Gastrocnemius medialis (tissue), 4 donors: ENCODE data around the gene ZDHHC11. TPM values are rescaled to one million over a fixed set of nuclear protein-coding genes. Genes with fewer than 3 reads are reported as not detected.
A peak's percentile ranks its signal among the peaks of the same experiment; 100 is the strongest.

Source experiments
- ATAC-seq, 2 donors: fragments of 150-250 bp; one replicate each; pipeline ENCODE4 v1.9.1; 2016
- DNase-seq, 2 donors: peaks; one replicate each; pipeline ENCODE4 v3.0.0-alpha.2; 2019
- H3K27ac ChIP-seq, 4 donors: fragments of 200-600 bp; sonication (generic); 1 replicate in 1 of 4; 2 replicates in 3 of 4; pipeline ENCODE4 v1.5.1; 2016 to 2018; ENCODE audit warnings: mild to moderate bottlenecking in 2 of 4, moderate library complexity in 1 of 4
- H3K27me3 ChIP-seq, 3 donors: fragments of 200-600 bp; sonication (generic) in 2 of 3; 1 replicate in 1 of 3; 2 replicates in 2 of 3; pipeline versions ENCODE4 v1.5.1 to v1.6.0; 2016 to 2019; ENCODE audit warnings: mild to moderate bottlenecking in 1 of 3, moderate library complexity in 1 of 3
- H3K36me3 ChIP-seq, 2 donors: fragments of 200-600 bp; sonication (generic) in 1 of 2; one replicate each; pipeline ENCODE4 v1.5.1; 2017 to 2018
- H3K4me1 ChIP-seq, 2 donors: fragments of 200-600 bp; sonication (generic) in 1 of 2; one replicate each; pipeline ENCODE4 v1.5.1; 2016 to 2017; ENCODE audit warnings: mild to moderate bottlenecking in 2 of 2
- H3K4me3 ChIP-seq, 4 donors: fragments of 200-600 bp; sonication (generic) in 3 of 4; 1 replicate in 1 of 4; 2 replicates in 3 of 4; pipeline ENCODE4 v1.5.1; 2016 to 2019; ENCODE audit warnings: mild to moderate bottlenecking in 2 of 4
- H3K9me3 ChIP-seq, 3 donors: fragments of 200-600 bp; sonication (generic) in 2 of 3; 1 replicate in 1 of 3; 2 replicates in 2 of 3; pipeline ENCODE4 v1.5.1; 2016 to 2019
- POLR2A ChIP-seq, 2 donors: fragments of 450-650 bp; IDR thresholded peaks; one replicate each; pipeline ENCODE4 v1.6.1; 2017; ENCODE audit warnings: antibody characterized with exemption in 2 of 2, mild to moderate bottlenecking in 2 of 2, moderate library complexity in 2 of 2
- in situ Hi-C, 4 donors: fragments of 200-750 bp; cut with MboI; loops; one replicate each; pipeline versions ENCODE4 v1.15.0 to v1.8.0; 2017; ENCODE audit warnings: low sequenced_read_pairs in 4 of 4
- intact Hi-C: fragments of 100-400 bp; cut with DNase I; formaldehyde crosslinking; loops from one replicate; pipeline ENCODE4 v1.15.1; 2023; ENCODE audit warnings: low total_unique reads
- total RNA-seq, 4 donors: library from RNA; depleted of rRNA; stranded (reverse); fragments of >200 nt; gene quantifications; one replicate each; pipeline versions ENCODE4 v1.1.0 to v1.2.3, GENCODE V29; 2016
- TF ChIP-seq, protein P1 (sequence below), 5 experiments: fragments of 450-650 bp in 3 of 5; fragments of 200-600 bp in 2 of 5; sonication (generic) in 2 of 5; IDR thresholded peaks in 4 of 5; conservative IDR thresholded peaks in 1 of 5; 1 replicate in 4 of 5; 2 replicates in 1 of 5; pipeline ENCODE4 v1.5.1; 2016 to 2019; ENCODE audit warnings: antibody characterized with exemption in 5 of 5, mild to moderate bottlenecking in 3 of 5, moderate library complexity in 3 of 5

ZDHHC11 gene
- 1 to 10 TPM in 2 of 4 donors, under 1 TPM in 1, not detected in 1; 0.85 to 3.8 (median 2.3) TPM for total RNA-seq

GRCh38 chr5:850511-851006, at the start of gene ZDHHC11:
ZDHHC11 (minus strand) TSS chr5:850986; CDS start chr5:850602, 384 bp downstream.
- in situ Hi-C loops, result no loop called here
- Histone ChIP-seq H3K4me3 (peak within 1 kb of the TSS; percentile 25 to 31 (median 29)), H3K9me3 (no peaks in the 10 kb centered on the region), H3K36me3 (no peaks in the 10 kb centered on the region), H3K27me3 (peaks cover 29 to 40% (median 38%) of the 10 kb centered on the region in 3 donors), H3K27ac (no peak within 1 kb of the TSS), H3K4me1 (no peaks in the 10 kb centered on the region)
- TF ChIP-seq, protein P1, sequence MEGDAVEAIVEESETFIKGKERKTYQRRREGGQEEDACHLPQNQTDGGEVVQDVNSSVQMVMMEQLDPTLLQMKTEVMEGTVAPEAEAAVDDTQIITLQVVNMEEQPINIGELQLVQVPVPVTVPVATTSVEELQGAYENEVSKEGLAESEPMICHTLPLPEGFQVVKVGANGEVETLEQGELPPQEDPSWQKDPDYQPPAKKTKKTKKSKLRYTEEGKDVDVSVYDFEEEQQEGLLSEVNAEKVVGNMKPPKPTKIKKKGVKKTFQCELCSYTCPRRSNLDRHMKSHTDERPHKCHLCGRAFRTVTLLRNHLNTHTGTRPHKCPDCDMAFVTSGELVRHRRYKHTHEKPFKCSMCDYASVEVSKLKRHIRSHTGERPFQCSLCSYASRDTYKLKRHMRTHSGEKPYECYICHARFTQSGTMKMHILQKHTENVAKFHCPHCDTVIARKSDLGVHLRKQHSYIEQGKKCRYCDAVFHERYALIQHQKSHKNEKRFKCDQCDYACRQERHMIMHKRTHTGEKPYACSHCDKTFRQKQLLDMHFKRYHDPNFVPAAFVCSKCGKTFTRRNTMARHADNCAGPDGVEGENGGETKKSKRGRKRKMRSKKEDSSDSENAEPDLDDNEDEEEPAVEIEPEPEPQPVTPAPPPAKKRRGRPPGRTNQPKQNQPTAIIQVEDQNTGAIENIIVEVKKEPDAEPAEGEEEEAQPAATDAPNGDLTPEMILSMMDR (IDR thresholded peaks at IDR 0.05 in 4 of 5, conservative IDR thresholded peaks at IDR 0.05 in 1 of 5), result no peak
- TF ChIP-seq POLR2A (IDR thresholded peaks at IDR 0.05), result no peak
- no peak for ATAC-seq
- intact Hi-C loops, result no loop called here
- peak in 1 of 2 donors; percentile 30 for DNase-seq

DNA sequence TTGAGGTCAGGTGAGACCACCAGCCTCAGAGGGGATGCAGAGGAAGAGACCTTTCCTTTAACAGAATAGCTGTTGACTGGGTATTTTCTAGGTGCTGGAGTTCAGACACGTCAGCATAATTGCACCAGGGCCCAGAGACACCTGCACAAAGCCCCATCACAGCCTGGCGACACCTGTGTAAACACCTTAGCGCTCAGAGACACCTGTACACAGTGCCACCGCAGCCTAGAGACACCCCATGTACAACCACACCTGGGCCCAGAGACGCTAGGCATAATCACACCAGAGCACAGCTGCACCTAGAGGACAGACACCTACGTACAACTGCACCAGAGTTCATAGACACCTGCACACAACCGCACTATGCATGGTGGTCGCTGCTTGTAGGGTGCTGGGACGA, 42.9 kb upstream of the ZDHHC11 start:
- Histone ChIP-seq H3K27ac (no peak overlapping the region), H3K27me3 (no peaks in the 10 kb centered on the region), H3K4me3 (no peak overlapping the region), H3K9me3 (no peaks in the 10 kb centered on the region), H3K36me3 (peaks cover 0 to 27% of the 10 kb centered on the region in 2 donors), H3K4me1 (peaks cover 15 to 16% of the 10 kb centered on the region in 2 donors)
- no peak for ATAC-seq
- no peak for DNase-seq
- intact Hi-C loops (loop anchor here (2.0 to 10.0 kb wide), 3 partner anchors 109 to 451 kb away; partner anchors contain the start of genes CLPTM1L, TPPP and ZDHHC11B), in situ Hi-C loops (no loop called here)
- no peak for TF ChIP-seq POLR2A (IDR thresholded peaks at IDR 0.05)
- TF ChIP-seq, protein P1 (IDR thresholded peaks at IDR 0.05 in 4 of 5, conservative IDR thresholded peaks at IDR 0.05 in 1 of 5), result no peak

GRCh38 chr5:893137-893506, 42.3 kb upstream of the ZDHHC11 start:
- H3K4me1 ChIP-seq, result peaks cover 15 to 16% of the 10 kb centered on the region in 2 donors
- H3K27me3 ChIP-seq, result no peaks in the 10 kb centered on the region
- peaks cover 0 to 32% of the 10 kb centered on the region in 2 donors for H3K36me3 ChIP-seq
- H3K9me3 ChIP-seq, result no peaks in the 10 kb centered on the region
- peak overlapping the region in 1 of 4 donors; percentile 83 for H3K27ac ChIP-seq
- intact Hi-C loops, result loop anchor here (2.0 to 10.0 kb wide), 3 partner anchors 108 to 452 kb away; partner anchors contain the start of genes CLPTM1L, TPPP and ZDHHC11B
- no peak for ATAC-seq
- DNase-seq, result no peak
- peak overlapping the region; percentile 73 to 88 (median 78) for H3K4me3 ChIP-seq
- TF ChIP-seq POLR2A (IDR thresholded peaks at IDR 0.05), result no peak
- TF ChIP-seq, protein P1 (IDR thresholded peaks at IDR 0.05 in 4 of 5, conservative IDR thresholded peaks at IDR 0.05 in 1 of 5), result no peak
- in situ Hi-C loops, result no loop called here

DNA sequence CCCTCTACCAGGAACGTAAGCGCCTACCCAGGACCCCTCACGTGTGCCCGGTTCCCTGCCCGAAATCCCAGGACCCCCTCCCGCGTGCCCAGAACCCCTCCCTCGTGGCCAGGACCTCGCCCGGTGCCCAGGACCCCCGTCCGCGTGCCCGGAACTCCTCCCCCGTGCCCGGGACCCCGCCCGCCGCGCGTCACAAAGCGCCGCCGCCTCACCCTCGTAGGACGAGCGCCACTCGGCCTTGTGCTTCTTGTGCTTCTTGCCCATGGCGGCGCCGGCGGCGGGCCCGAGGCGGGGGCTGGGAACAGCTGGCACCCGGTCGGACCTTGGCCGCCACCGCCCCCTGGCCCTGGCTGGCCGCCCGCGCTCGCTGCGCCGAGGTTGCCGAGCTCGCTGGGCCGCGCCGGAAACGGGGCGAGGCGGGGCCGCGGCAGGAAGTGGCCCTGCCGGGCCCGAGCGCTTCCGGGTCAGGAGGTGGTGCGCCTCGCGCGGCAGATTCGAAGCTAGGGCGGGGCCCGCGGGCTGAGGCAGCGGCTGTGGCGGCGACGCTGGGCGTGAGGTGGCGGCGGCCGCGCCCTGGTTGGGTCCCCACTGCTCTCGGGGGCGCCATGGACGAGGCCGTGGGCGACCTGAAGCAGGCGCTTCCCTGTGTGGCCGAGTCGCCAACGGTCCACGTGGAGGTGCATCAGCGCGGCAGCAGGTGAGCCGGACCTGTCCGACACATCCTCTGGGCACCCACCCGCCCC, 41.8 kb upstream of the ZDHHC11 start, which contains the start of the genes BRD9 and TRIP13:
Gene BRD9 (minus strand): TSS at position 408 of the 743 bp plus-strand sequence. CDS start 144 bp downstream, at position 264.
Gene TRIP13 (plus strand): TSS at position 491 of the 743 bp plus-strand sequence. CDS start 115 bp downstream, at position 606.
- Histone ChIP-seq H3K4me1 (peaks cover 15 to 16% of the 10 kb centered on the region in 2 donors), H3K9me3 (no peaks in the 10 kb centered on the region), H3K27me3 (no peaks in the 10 kb centered on the region), H3K27ac (peak within 1 kb of the TSS; percentile 83 to 96 (median 92)), H3K4me3 (peak within 1 kb of the TSS; percentile 73 to 88 (median 78)), H3K36me3 (peaks cover 0 to 38% of the 10 kb centered on the region in 2 donors)
- intact Hi-C loops, result loop anchor here (1.0 to 10.0 kb wide), 4 partner anchors 108 to 452 kb away; partner anchors contain the start of genes CEP72, CLPTM1L, TPPP and ZDHHC11B
- ATAC-seq, result peak; percentile 92 to 95
- in situ Hi-C loops, result no loop called here
- peak; percentile 52 to 68 for DNase-seq
- TF ChIP-seq POLR2A (IDR thresholded peaks at IDR 0.05), result peak in 1 of 2 donors; percentile 57
- TF ChIP-seq, protein P1 (IDR thresholded peaks at IDR 0.05 in 4 of 5, conservative IDR thresholded peaks at IDR 0.05 in 1 of 5), result no peak
